Measurements from ENCODE around the gene COPS7A. TPM values are rescaled to one million over a fixed set of nuclear protein-coding genes. Genes with fewer than 3 reads are reported as not detected.

COPS7A gene
- total RNA-seq, 1 experiment from 2014 or later = 67.8 TPM

DNA sequence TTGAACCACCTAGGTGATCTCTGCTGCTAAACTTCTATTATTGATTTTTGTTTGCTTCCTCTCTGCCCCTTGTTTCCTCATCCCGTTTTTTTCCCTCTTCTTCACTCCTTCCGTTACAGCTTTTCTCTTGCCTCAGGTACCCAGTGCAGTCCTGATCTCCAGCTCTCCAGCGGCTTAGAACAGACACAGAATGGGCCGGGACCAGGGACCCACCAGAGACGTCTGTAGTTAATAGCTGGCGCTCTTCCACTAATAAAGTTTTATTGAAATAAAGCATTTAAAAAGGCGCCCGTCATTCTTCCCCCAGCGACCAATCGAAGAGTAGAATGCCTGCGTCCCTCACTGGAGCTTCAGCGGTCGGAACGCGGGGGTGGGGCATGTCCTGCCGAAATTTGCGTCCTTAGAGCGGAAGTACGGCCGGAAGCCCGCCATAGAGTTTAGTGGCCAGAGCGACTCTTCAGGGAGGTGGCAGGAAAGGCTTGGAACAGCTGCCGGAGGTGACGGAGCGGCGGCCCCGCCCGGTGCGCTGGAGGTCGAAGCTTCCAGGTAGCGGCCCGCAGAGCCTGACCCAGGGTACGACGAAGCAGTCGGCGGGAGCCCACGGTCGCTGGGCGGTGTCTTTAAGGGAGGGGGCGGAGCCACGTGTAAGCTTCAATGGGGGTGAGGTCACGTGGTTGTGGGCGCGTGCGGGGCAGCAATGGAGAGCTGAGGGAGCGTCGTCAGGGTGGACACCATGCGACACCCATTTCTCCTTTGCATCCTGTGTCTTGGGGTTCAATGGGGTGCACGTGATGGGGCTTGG lies at the start of gene COPS7A (continued):
- TF ChIP-seq, protein P1, sequence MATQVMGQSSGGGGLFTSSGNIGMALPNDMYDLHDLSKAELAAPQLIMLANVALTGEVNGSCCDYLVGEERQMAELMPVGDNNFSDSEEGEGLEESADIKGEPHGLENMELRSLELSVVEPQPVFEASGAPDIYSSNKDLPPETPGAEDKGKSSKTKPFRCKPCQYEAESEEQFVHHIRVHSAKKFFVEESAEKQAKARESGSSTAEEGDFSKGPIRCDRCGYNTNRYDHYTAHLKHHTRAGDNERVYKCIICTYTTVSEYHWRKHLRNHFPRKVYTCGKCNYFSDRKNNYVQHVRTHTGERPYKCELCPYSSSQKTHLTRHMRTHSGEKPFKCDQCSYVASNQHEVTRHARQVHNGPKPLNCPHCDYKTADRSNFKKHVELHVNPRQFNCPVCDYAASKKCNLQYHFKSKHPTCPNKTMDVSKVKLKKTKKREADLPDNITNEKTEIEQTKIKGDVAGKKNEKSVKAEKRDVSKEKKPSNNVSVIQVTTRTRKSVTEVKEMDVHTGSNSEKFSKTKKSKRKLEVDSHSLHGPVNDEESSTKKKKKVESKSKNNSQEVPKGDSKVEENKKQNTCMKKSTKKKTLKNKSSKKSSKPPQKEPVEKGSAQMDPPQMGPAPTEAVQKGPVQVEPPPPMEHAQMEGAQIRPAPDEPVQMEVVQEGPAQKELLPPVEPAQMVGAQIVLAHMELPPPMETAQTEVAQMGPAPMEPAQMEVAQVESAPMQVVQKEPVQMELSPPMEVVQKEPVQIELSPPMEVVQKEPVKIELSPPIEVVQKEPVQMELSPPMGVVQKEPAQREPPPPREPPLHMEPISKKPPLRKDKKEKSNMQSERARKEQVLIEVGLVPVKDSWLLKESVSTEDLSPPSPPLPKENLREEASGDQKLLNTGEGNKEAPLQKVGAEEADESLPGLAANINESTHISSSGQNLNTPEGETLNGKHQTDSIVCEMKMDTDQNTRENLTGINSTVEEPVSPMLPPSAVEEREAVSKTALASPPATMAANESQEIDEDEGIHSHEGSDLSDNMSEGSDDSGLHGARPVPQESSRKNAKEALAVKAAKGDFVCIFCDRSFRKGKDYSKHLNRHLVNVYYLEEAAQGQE (IDR thresholded peaks at IDR 0.05; ENCODE audit: low read depth) = no peak

DNA sequence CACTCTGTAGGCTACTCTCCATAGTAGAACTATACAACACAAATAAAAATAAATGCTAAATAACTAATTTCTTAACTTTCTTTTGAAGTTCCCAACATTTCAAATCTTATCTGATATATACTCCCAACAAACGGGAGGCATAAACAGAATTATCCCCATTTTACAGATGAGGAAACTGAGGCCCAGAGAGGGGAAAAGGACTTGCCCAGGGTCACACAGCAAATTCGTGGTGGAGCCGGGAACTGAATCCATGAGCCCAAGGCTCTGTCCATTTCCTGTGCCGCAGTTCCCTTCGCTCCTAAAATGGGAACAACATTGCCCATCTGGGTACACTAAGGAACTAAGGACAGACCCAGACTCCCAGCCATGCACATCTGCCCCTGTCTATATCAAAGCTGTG lies 46.9 kb upstream of the COPS7A start:
- BruUV-seq (replicated peaks) = no TSS peak
- POLR2A ChIA-PET = no interaction called here
- no peak for ATAC-seq
- Histone ChIP-seq H3K9me2 (ENCODE audit: insufficient read depth) (no peaks in the 10 kb centered on the region), H2AFZ (ENCODE audit: low read depth, low read length, poor library complexity, severe bottlenecking) (no peak overlapping the region), H4K20me1 (ENCODE audit: insufficient read depth) (0 out of 2 replicates have a peak, but pooled peaks cover 2% of the 10 kb centered on the region), H3K4me1 (ENCODE audit: control insufficient read depth in 1 of 2, insufficient read depth in 2 of 2, low read length in 2 of 2) (no peaks in the 10 kb centered on the region), H3K4me3 (replicated peaks in 1 of 2; ENCODE audit: low read depth in 1 of 2, low read length in 2 of 2) (no peak overlapping the region), H3K9ac (ENCODE audit: low read length) (no peak overlapping the region), H3K36me3 (ENCODE audit: control insufficient read depth in 1 of 2, insufficient read depth in 2 of 2, low read length in 2 of 2) (peaks cover 58 to 85% of the 10 kb centered on the region in 2 experiments; a peak in 3 of 4 replicates), H3K27me3 (ENCODE audit: insufficient read depth, low read length) (no peaks in the 10 kb centered on the region), H3K27ac (ENCODE audit: low read depth, low read length) (no peak overlapping the region), H3K79me2 (ENCODE audit: insufficient read depth, low read length) (peaks cover 71% of the 10 kb centered on the region), H3K4me2 (ENCODE audit: low read length) (no peak overlapping the region), H3K9me3 (ENCODE audit: control insufficient read depth in 1 of 2, insufficient read depth in 1 of 2, low read depth in 1 of 2, low read length in 2 of 2) (no peaks in the 10 kb centered on the region)
- RAD21 ChIA-PET (ENCODE audit: low non-redundant PET in 1 of 2, low total read pairs in 2 of 2, uncharacterized antibody in 2 of 2, unreplicated experiment in 2 of 2) = no interaction called here
- CTCF ChIA-PET = interaction anchor here (1.0 kb wide), 1 partner anchor 8 kb away, joined by 3 read pairs; no protein-coding TSS in a partner anchor
- DNase-seq (ENCODE audit: low read depth, low spot score) = no peak
- intact Hi-C loops (cut with micrococcal nuclease) = no loop called here
- TF ChIP-seq SRF (IDR thresholded peaks at IDR 0.05; ENCODE audit: low read depth) (no peak), FOSL1 (IDR thresholded peaks at IDR 0.05; ENCODE audit: low read depth) (no peak), POLR2A (IDR thresholded peaks at IDR 0.05; ENCODE audit: borderline replicate concordance, extremely low read depth, insufficient read depth, insufficient read length) (no peak), ELF1 (IDR thresholded peaks at IDR 0.05; ENCODE audit: borderline replicate concordance, low read depth) (no peak), EZH2phosphoT487 (IDR thresholded peaks at IDR 0.05; ENCODE audit: borderline replicate concordance) (no peak), ZNF274 (IDR thresholded peaks at IDR 0.05; ENCODE audit: low read depth, low read length) (no peak), CBX3 (IDR thresholded peaks at IDR 0.05; ENCODE audit: low read depth) (no peak), ZFX (IDR thresholded peaks at IDR 0.05) (no peak)
- TF ChIP-seq, protein P2, sequence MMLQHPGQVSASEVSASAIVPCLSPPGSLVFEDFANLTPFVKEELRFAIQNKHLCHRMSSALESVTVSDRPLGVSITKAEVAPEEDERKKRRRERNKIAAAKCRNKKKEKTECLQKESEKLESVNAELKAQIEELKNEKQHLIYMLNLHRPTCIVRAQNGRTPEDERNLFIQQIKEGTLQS (IDR thresholded peaks at IDR 0.05) = no peak
- TF ChIP-seq, protein P3, sequence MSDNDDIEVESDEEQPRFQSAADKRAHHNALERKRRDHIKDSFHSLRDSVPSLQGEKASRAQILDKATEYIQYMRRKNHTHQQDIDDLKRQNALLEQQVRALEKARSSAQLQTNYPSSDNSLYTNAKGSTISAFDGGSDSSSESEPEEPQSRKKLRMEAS (IDR thresholded peaks at IDR 0.05) = no peak

Data from HCT116 (cell line).